GM12872 (cell line): ENCODE measurements around the gene SULT1C2.

ENCODE experiments used
- TF ChIP-seq, protein P1 (sequence below): IDR thresholded peaks from 3 replicates; pipeline ENCODE4 v1.5.1; 2011; ENCODE audit warnings: low read depth, mild to moderate bottlenecking, low read length, moderate library complexity; ENCODE audit not compliant: insufficient read depth

Gene SULT1C2

DNA sequence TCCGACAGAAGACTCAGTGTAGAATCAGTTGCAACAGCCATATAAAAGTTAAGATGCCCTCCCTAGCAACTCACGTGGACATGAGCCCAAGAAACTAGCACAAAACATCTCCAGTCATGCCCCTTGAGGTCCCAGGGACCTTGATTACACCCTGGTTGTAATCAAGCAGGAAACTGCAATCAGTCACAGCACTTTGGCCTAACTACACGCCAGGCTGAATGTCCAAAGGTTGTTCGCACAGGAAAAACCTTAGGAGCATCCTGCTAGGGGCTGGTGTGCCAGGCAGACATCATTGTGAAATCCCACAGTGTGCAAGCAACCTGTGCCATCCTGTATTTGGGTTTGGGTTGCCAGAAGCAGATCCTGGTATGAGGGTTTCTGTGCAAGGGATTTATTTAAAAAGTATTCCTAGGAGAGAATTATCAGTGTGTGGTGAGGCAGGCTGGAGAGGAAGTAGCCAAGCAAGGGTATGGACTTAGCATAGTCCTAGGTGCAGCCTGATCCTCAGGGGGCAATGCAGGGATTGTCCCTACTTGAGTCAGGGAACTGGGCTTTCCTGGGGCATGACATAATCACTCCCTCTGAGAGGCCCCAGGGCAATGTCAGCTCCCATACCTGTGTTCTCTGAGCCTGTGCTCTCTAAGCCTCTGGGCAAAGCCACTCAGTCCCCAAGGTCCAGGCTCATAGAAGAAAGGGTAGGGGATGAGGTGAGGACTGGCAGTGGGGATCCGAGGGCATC lies 17.8 kb upstream of the SULT1C2 start:
- TF ChIP-seq, protein P1, sequence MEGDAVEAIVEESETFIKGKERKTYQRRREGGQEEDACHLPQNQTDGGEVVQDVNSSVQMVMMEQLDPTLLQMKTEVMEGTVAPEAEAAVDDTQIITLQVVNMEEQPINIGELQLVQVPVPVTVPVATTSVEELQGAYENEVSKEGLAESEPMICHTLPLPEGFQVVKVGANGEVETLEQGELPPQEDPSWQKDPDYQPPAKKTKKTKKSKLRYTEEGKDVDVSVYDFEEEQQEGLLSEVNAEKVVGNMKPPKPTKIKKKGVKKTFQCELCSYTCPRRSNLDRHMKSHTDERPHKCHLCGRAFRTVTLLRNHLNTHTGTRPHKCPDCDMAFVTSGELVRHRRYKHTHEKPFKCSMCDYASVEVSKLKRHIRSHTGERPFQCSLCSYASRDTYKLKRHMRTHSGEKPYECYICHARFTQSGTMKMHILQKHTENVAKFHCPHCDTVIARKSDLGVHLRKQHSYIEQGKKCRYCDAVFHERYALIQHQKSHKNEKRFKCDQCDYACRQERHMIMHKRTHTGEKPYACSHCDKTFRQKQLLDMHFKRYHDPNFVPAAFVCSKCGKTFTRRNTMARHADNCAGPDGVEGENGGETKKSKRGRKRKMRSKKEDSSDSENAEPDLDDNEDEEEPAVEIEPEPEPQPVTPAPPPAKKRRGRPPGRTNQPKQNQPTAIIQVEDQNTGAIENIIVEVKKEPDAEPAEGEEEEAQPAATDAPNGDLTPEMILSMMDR: no peak

DNA sequence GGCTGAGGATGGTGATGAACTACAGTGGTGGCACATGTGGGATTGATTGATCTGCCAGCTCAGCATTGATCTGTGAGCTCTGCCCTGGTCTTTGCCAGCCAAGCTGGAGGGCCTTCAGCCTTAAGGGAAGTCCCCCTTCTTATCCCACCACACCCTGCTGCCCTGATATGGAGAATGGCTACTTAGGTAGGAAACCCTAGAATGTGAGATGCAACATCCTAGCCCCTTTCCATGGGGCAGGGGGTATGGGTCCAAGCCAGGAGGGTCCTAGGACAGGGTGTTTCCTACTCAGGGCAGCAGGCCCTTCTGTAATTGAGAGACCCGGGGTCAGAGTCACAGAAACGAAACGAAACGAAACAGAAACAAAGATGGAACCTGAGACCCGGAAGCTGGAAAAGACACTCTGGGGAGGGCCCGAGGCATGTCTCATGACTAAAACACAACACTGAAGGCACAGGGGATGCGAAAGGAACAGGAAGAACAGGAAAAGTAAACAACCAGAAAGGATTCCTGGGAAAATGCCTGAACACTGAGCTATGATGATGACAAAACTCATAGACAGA lies 16.9 kb upstream of the SULT1C2 start:
- TF ChIP-seq, protein P1: no peak

DNA sequence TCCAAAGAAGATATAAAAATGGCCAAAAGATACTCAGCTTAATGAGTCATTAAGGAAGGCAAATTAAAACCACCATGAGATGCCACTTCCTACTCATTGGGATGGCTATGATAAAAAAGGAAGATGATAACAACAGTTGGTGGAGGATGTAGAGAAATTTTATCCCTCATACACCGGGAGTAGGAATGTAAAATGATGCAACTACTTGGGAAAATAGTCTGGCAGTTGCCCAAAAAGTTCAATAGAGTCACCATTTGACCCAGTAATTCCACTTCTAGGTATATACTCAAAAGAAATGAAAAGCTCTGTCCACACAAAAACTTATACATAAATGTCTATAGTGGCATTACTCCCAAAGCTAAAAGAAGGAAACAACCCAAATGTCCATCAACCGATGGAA lies 10.1 kb upstream of the SULT1C2 start:
- TF ChIP-seq, protein P1: no peak

DNA sequence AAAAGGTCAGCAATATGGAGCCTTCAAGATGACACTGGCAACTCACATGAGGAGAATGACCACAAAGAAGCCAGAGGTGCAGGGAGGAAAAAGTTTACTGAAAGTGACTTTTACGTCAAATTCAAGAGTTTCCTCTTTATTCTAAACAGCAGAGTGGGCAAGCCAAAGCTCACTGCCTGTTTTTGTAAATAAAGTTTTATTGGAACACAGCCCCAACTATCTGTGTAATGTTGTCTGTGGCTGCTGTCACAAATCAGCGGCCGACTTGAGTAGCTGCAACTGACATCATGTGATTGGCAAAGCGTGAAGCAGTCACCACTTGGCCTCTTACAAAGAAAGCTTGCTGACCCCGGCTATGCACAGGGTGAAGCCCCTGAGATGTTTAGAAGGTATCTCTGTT lies 9.2 kb upstream of the SULT1C2 start:
- TF ChIP-seq, protein P1: no peak

DNA sequence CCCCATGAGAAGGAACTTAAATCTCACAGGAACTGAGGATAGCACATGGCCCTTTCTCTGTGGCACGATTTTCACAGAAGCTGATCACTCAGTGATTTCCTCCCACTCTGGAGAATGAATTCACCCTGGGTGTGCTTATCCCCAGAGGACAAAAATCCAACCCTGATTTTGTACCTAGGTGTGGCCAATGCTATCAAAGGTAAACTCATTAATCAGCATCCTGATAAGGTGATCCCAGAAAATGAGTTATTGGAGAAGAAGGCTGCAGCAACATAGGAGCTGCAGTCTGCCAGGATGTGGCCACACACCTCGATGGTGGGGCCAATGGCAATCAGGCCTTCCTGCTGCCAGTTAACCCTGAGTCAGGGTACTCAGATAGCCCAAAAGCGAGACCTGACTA lies 8.2 kb upstream of the SULT1C2 start:
- TF ChIP-seq, protein P1: no peak

DNA sequence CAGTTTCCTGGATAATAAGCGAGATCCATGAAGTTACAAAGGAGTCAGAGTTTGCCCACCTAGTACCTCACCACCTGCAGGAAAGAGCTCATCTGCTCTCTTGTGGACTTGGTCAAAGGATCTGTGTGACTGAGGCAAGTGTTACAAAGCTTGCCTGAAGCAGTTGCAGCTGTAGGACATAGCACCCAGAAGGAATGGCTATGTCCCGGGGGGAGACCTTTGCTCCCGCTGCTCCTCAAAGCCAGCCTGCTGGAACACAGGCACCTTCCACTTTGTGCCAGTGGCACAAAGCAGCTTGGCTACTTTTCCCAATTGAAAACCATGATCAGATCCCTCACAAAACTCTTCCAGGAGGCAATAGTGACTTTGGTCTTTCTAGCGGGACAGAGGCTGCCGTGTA lies 3.1 kb upstream of the SULT1C2 start:
- TF ChIP-seq, protein P1: no peak

DNA sequence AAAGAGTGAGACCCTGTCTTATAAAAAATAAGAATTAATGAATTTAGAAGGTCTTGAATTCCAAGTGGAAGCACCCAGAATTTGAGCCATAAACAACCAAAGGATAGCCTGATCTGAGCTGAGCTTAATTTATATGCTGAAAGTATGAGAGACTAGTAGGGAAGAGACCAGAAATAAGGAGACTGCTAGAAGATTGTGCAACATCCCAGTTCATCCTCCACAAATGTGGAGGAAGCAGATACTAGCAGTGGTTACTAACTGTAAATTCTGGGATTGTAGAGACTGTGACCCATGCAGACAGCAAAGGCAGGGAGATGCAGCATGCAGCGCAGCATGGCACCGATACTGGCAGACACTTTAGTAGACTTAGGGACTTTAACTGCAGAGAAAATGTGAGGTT lies 1.5 kb upstream of the SULT1C2 start:
- TF ChIP-seq, protein P1: no peak
